Measurements from ENCODE around the gene MOSMO.
"Not testable (repeated sequence)": the region's sequence is repeated elsewhere in the genome, so short reads cannot be mapped to it uniquely, and the experiment has no call there.

MOSMO gene

DNA sequence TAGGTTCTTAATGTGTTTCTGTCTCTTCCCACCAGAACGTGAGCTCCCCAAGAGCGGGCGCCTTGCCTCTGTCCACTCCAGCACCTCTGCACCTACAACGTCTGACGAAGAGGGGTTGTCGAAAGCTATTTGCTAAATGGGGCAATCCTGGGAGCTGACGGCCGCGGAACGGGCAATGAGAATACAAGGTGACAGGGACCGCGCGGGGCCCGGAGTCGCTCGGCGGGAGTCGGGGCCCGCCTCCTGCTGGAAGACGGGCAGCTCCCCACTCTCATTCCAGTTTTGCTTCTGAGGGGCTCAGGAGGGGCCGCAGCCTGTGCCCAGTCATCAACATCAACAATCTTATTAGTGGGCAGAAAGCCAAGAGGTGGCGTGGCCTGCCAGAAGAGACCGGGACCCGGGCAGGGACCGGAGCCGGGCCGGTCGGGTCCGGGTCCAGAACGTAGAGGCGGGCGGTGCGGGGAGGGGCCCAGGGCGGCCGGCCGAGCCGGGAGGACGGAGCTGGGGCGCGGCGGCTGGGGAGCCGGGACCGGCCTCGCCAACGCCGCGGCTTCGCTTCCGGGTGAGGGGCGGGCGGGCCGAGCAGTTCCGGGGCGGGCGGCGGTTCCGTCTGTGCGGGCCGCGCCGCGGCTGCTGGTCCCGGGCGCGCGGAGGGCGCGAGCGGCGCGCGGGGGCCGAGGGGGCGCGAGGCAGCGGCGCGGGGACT, at the start of gene MOSMO:
TSS of gene MOSMO (plus strand) at position 603 of the 706 bp plus-strand sequence. CDS start 191 bp downstream, outside the sequence.
- peak; percentile 33 to 73 for DNase-seq

DNA sequence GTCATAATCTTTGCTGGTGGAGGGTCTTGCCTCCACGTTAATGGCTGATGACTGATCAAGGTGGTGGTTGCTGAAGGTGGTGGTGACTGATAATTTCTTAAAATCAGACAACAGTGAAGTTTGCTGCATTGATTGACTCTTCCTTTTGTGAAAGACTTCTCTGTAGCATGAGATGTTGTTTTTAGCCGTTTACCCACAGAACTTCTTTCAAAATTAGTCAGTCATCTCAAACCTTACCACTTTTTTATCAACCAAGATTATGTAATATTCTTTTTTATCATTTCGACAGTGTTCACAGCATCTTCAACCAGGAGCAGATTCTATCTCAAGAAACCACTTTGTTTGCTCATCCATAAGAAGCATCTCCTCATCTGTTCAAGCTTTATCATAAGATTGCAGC, 48.9 kb upstream of the MOSMO start:
- no peak for DNase-seq

DNA sequence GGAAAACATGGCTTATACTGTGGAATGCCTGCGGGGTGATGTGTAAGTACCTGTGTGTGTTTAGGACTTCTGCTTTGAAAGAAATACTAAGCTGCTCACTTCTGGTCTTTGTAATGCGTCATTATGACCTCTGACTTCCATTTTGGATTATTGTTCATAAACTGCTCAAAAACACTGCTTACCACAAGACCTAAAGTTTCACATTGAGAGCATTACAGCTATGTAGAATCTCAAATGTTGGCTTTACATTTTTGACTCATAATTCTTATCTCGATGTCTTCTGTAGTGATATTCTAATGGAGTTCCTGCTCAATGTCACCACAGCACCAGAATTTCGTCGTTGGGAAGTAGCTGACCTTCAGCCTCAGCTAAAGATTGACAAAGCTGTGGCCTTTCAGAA, 45.4 kb upstream of the MOSMO start:
- no peak for DNase-seq

DNA sequence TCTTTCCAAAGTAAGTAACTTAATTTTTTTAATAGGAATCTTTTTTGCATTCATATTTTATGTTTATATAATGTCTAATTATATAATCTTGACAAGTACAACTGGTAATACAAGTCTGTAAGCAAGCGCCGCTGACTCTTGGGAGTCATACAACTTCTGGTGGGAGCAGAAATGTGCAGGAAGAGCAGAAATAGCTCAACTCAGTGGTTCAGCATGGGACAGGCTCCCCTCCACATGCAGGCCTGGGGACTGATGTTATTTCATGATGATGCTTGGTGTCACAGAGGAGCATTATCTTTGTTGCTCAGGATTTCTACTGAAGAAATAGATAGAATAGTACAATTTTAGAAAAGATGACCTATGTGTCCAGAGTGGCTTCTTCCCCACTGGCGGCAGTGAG, 44.0 kb upstream of the MOSMO start:
- DNase-seq = no peak

DNA sequence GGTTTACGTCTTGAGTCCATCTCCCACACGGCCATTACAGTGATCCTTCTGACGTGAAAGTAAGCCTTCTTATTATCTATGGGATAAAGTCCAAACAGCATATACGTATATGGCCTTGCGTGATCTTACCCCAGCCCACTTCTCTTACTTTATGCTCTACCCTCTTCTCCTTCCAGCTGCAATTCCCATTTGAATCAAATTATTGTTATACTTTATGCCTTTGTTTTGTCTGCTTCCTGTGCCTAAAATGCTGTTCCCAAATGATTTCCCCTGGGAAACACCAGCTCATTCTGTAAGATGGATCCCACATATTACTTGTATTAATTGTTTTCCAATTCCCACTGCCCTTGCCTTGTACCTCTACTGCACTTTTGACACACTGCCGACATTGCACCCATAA, 43.6 kb upstream of the MOSMO start:
- DNase-seq = no peak

DNA sequence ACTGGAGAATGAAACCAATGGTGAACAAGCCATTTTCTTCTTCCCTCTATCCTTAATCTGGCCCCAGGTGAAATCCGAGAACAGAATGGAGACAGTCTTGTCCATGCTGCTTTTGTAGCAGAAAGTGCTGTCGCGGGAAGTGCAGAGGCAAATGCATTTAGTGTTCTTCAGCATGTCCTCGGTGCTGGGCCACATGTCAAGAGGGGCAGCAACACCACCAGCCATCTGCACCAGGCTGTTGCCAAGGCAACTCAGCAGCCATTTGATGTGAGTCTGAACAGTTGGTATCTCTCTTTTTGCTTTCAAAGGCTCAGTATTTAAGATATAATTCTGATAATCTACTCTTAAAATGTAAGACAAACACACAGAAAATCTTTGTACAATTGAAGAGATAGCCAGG, 36.1 kb upstream of the MOSMO start:
- no peak for DNase-seq

DNA sequence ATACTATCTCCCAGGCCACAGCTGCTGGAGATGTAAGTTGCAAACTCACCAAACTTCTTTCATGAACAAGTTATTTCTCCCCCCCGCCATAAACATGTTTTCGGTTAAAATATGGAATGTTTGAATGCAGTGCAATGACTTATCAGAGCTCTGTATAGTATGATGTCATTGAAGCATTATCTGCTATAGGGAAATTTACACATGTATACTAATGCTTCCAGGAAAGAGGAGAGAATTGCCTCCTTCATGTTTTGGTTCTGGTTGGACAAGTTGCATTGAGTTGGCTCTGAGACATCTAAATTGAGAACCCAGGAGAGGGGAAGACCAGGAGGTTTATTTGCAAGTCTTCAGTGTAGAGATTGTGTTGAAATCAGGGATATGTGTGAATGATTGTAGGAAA, 34.0 kb upstream of the MOSMO start:
- DNase-seq = no peak

DNA sequence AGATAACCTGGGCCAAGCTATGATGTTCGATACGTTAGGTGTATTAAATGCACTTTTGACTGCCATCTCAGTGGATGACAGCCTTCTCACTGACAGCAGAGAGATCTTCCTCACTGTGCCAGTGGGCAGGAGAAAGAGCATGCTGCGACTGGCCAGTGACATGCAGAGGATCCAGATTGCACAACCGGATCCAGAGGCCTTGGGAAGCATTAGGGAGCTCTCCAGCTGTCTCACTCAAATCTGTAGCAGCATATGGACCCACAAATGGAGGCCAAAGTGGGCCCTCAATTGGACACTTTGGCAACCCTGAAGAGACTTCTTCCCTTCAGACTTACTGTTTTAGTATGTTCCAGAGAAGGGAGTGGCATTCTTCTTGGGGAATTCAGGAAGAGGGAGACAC, 27.9 kb upstream of the MOSMO start:
- DNase-seq = no peak

DNA sequence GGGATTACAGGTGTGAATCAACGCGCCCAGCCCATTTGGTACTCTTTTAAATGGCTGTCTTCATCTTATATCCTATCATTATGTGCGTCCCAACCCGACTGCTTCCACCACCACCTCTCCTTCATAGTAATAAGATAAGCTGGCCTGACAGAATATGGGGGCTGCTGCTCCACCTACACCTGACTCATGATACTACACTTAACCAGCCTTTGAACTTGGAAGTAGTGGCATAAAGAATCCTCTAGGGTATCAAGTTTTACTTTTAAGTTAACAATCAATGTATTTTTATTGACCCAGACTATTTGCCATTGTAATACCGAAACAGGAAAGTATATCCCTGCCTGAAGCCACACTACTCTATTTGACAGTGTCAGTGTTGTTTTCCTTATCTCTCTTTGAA, 25.8 kb upstream of the MOSMO start:
- DNase-seq = no peak

DNA sequence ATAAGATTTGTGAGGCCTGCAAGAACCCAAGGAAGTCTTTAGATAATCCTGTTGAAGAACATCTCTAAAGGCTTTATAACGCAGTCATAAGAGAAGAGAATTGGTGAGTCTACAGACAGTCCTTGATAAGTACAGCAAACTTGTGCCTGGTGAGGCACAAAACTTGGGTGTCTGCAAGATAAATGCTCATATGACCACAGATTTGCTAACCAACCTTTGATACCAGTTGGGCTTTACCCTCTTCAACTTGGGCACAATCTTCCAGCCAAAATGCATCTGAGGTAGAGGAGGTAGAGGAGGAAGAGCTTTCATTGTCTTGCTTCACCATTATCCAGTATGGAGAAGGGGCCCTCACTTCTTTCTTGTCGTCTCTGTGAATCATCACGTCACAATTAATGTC, 23.8 kb upstream of the MOSMO start:
- DNase-seq = no peak

DNA sequence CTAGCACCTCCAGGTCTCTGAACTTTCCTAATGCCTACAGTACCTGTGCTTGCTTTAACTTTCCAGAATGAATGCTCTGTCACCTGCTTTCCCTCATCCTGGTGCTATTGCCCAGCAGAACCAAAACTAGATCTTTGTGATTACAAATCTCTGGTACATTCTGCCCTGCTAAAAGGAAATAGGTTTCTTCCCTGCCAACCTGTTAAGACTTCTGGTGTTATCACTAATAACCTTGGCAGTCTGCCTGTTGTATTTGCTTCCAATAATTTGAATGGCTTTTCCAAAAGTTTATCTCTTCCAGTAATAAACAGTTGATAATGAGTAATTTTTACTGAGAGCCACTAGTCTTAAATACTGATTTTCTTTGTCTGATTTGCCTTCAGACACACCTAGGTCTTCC, 22.4 kb upstream of the MOSMO start:
- DNase-seq = no peak

DNA sequence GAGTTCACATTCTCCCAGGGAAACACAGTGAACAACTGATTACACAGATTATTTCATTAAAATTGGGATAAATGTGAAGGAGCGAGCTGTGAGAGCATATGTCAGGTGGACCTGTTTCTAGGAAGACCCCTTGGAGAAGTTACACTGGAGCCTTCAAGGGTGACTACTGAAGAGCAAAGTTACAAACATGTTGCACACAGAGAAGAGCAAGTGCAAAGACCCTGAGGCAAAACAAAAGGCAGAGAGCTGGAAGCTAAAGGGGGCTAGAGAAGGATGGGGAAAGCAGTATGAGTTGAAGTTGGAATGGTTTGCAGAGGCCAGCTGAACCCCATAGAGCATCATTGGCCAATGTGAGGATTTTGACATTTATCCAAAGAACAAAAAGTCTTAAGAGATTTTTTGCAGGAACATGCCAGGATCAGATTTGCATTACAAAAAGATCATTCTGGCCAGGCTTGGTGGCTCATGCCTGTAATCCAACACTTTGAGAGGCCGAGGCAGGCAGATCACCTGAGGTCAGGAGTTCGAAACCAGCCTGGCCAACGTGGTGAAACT, 21.1 kb upstream of the MOSMO start:
- DNase-seq = no peak

DNA sequence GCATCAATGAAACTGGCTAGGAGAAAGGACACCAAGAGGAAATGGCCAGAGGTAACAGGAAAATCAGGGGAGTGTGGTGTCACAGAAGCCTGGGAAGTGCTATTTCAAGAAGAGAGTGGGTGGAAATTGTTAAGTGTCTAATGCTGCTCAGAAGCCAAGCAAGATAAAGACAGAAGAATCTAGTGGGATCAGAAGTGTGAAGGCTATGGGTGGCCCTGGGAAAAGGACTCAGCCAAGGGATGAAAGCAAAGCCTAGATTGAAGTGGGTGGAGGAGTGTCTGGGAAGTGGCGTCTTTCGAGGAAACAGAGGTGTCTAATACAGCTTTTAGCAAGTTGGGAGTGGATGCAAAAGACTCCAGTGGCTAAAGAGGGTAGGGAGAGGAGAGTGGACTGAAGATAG, 20.4 kb upstream of the MOSMO start:
- no peak for DNase-seq

DNA sequence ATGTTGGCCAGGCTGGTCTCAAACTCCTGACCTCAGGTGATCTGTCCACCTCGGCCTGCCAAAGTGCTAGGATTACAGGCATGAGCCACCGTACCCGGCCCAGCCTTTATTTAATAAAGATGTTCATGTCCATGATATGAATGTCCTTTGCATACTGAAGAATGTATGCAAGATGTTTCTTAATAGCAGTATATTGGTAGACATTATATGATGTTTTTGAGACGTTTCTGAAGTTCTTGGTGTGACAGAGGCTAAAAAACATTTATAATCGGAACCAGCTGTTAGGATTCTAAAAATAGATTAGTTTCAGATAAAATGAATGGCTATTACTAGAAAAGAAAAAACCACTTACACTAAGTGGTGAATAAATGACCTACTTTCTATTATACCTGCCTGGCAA, 18.8 kb upstream of the MOSMO start:
- no peak for DNase-seq

DNA sequence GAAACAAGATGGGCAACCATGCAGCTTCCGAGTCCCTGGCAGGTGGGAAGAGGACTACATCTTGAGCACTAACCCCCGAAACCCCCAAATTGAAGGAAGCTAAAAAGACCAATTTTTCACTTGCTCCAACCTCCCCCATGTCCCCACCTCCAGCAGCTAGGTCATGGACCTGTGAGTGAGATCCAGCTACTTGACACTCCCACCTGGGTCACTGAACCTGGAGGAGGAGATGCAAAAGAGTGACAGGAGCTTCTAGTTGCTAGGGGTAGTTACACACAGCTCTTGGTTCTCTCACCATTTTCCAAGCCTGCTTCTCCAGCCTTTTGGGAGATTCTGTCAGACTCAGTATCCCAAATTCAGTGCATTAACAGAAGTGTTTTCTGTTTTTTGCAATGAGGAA, 18.2 kb upstream of the MOSMO start:
- DNase-seq = no peak

DNA sequence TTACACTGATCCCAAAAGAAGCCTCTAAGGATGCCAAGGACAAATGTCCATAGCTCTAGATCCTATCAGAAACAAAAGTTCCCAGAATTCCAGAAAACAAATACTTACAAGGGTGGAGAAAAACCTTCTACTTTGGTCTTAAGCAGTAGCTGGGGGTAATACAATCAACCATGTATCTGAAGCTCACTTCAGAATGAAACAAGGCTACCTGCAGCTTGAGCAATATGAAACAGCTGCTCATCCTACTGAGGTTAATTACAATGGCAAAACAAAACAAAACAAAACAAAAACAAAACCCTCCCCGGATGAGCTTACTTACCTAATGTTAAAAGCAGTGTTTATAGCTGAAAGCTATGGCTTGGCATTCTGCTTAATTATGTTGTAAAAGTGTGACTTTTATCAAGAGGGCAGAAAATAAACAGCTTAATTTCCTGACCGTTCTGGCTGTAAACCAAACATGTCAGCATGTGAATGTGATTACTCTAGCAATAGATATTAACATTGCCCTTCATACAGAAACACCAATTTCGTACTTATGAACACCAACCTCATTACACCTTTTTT, 17.4 kb upstream of the MOSMO start:
- DNase-seq = no peak

DNA sequence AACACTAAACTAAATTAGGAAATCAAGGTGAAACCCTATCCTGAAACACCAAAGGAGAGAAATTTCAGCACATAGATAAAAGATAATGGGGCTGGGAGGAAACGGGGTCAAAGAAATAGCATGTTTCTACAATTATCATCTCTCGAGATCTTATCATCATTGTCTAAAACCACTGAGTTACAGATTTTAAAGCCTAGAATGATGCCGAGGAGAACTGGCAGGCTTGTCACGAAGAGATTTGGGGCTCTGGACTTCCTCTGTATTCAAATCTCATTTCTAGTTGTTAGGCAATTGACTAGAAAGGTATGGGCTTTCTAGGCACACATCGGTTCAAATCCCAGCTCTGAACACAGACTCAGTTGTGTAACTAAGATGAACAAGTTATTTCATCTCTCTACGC, 16.3 kb upstream of the MOSMO start:
- DNase-seq = no peak

DNA sequence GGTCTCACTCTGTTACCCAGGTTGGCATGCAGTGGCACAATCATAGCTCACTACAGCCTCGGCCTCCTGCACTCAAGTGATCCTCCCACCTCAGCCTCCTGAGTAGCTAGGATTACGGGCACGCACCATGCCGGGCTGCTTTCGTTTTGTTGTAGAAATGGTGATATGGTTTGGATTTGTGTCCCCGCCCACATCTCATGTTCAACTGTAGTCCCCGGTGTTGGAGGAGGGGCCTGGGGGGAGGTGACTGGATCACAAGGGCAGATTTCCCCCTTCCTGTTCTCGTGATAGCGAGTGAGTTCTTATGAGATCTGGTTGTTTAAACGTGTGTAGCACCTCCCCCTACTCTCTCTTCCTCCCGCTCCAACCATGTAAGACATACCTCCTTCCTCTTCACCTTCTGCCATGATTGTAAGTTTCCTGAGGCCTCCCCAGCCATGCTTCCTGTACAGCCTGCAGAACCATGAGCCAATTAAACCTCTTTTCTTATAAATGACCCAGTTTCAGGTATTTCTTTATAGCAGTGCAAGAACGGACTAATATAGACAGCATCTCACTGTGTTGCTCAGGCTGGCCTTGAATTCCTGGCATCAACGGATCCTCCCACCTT, 12.9 kb upstream of the MOSMO start:
- DNase-seq = no peak

DNA sequence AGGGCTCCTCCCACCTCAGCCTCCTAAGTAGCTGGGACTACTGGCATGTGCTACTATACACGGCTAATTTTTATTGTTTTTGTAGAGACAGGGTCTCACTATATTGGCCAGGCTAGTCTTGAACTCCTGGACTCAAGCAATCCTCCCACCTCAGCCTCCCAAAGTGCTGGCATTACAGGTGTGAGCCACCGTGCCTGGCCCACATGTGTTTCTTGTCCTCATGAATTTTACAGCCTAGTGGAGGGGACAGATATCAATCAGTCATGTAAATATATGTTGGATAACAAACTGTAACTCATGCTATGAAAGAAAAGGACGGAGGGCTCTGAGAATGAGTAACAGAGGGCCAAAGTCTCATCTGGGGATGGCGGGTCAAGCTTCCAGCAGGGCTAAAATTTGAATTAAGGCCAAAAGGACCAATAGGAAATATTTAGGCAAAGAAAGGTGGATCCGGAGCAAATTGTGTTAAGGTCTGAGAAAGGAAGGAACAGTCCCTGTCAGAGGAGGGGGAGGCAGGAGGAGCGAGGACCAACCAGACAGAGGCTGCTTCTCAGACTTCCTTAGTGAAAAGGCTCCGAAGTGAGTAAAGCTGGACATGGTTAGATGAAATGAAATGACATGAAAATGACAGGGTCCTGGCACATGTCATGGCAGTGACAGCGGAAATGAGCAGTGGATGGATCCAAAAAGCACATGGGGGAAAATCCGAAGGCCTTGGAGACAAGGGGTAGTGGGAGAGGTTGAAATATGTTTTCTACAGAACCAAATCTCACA, 10.8 kb upstream of the MOSMO start:
- no peak for DNase-seq

DNA sequence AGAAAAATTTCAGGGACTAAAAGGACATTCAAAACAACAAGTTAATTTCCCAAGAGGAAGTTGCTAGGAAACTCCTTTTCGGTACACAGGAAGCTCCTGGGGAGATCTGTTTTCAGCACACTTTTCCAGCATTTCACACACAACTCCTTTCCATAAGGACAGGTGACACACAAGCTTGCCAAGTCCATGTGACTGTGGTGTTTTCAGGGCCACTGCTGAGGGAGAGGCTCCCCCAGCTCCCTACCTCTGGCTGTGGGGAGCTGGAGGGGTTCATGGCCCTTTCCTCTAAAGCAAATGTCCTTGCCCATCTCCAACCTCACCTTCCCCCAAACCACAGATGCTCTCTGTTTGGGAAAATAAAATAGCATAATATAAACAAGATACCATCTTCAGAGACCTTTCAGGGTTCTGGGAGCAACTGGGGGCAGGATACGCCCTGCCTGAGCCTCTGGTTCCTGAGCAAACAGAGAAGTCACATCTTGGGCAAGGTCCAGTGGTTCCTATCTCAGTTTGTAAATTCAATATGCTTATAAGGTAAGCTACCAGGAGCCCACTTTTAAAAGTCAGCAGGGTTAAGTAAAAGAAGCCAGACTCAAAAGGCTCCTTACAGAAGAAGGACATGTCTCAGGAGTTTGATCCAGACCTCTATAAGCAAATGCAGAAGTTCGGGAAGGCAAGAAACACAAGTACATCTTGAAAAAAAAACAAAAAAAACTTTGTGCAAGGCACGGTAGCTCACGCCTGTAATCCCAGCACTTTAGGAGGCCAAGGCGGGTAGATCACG, 10.0 kb upstream of the MOSMO start:
- DNase-seq = no peak

DNA sequence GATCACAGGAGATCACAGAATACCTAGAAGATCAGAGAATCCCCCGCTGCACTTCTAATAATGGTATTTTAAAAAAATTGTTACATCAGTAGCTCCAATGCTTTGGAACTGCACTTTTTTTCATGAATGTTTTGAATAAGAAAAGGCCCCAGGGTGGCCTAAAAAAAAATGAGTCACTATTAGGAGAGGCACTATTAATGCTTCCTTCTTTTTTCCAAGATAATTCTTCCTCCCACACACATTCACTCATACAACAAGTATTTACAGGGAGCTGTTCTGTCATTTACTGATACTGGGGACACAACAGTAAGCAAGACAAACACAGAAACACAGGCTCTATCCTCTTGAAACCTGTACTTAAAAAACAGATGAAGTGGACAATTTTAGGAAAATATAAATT, 6.3 kb upstream of the MOSMO start:
- no peak for DNase-seq

DNA sequence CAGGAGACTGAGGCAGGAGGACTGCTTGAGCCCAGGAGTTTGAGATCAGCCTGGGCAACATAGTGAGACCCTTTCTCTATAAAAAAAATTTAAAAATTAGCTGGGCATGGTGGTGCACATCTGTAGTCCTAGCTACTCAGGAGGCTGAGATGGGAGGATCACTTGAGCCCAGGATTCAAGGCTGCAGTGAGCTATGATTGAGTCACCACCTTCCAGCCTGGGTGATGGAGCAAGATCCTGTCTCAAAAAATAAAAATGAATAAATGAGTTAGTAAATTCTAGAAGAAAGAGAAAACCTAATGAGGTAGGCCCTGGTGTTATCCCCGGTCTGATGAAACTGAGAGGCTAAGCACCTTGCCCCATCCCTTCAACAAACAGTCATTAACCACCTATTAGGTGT, 5.9 kb upstream of the MOSMO start:
- not testable (repeated sequence) for DNase-seq

DNA sequence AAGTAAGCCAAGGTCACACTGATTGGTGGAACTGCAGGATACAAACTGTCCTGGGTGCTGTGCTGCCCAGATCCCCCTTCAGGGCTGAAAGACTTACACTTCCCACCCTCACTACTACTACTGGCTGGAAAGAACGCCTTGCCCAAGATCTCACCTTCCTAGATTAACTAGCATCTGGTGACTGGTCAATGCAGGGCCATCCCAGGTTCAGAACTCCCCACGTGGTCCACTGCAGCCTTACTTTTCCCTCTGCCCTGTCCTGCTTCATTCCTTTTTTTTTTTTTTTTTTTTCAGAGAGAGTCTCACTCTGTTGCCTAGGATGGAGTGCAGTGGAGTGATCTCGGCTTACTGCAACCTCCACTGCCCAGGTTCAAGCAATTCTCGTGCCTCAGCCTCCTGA, 4.7 kb upstream of the MOSMO start:
- no peak for DNase-seq

Data from bone marrow (tissue), 2 donors.